Measurements from ENCODE around the gene DOCK2. TPM values are rescaled to one million over a fixed set of nuclear protein-coding genes. Genes with fewer than 3 reads are reported as not detected.

DOCK2 gene
- total RNA-seq, 1 experiment from 2014 or later, result 0.42 TPM

- Mint-ChIP-seq H3K27me3 (ENCODE audit: insufficient read depth, unreplicated experiment) (no peaks in the 10 kb centered on the region), H3K36me3 (ENCODE audit: insufficient read depth, unreplicated experiment) (no peaks in the 10 kb centered on the region), H3K4me1 (ENCODE audit: insufficient read depth, unreplicated experiment) (no peaks in the 10 kb centered on the region), H3K4me3 (ENCODE audit: unreplicated experiment) (no peak overlapping the region), H3K9me3 (ENCODE audit: unreplicated experiment) (no peaks in the 10 kb centered on the region), H3K27ac (ENCODE audit: low read depth, unreplicated experiment) (no peak overlapping the region)
- POLR2A ChIA-PET, result interaction anchor here (0.8 kb wide), 1 partner anchor 22 kb away, joined by 3 read pairs; no protein-coding TSS in a partner anchor
- no peak for TF ChIP-seq CTCF (IDR thresholded peaks at IDR 0.05; ENCODE audit: unreplicated experiment)
- intact Hi-C loops (cut with micrococcal nuclease), result no loop called here
- DNase-seq (ENCODE audit: unreplicated experiment), result no peak
- CTCF ChIA-PET, result interaction anchor here (0.6 to 1.0 kb wide), 6 partner anchors 13 to 137 kb away, joined by 3 to 5 read pairs (median 4); no protein-coding TSS in a partner anchor
- no TSS peak for BruUV-seq (replicated peaks)
Observed at GRCh38 chr5:169938439-169938838, 301.4 kb downstream of the DOCK2 start.

- Mint-ChIP-seq H3K4me3 (ENCODE audit: unreplicated experiment) (no peak overlapping the region), H3K27me3 (ENCODE audit: insufficient read depth, unreplicated experiment) (no peaks in the 10 kb centered on the region), H3K9me3 (ENCODE audit: unreplicated experiment) (no peaks in the 10 kb centered on the region), H3K36me3 (ENCODE audit: insufficient read depth, unreplicated experiment) (no peaks in the 10 kb centered on the region), H3K4me1 (ENCODE audit: insufficient read depth, unreplicated experiment) (no peaks in the 10 kb centered on the region), H3K27ac (ENCODE audit: low read depth, unreplicated experiment) (no peak overlapping the region)
- DNase-seq (ENCODE audit: unreplicated experiment), result no peak
- ChIA-PET POLR2A (no interaction called here), CTCF (interaction anchor here (0.6 to 2.1 kb wide), 4 partner anchors 12 to 161 kb away, joined by 3 to 5 read pairs (median 4); partner anchors contain the start of gene INSYN2B)
- no TSS peak for BruUV-seq (replicated peaks)
- intact Hi-C loops (cut with micrococcal nuclease), result no loop called here
- TF ChIP-seq CTCF (IDR thresholded peaks at IDR 0.05; ENCODE audit: unreplicated experiment), result no peak
Observed at GRCh38 chr5:169939731-169940130, 302.7 kb downstream of the DOCK2 start.

- Mint-ChIP-seq H3K4me3 (ENCODE audit: unreplicated experiment) (no peak overlapping the region), H3K27me3 (ENCODE audit: insufficient read depth, unreplicated experiment) (no peaks in the 10 kb centered on the region), H3K4me1 (ENCODE audit: insufficient read depth, unreplicated experiment) (no peaks in the 10 kb centered on the region), H3K27ac (ENCODE audit: low read depth, unreplicated experiment) (no peak overlapping the region), H3K9me3 (ENCODE audit: unreplicated experiment) (no peaks in the 10 kb centered on the region), H3K36me3 (ENCODE audit: insufficient read depth, unreplicated experiment) (no peaks in the 10 kb centered on the region)
- TF ChIP-seq CTCF (IDR thresholded peaks at IDR 0.05; ENCODE audit: unreplicated experiment), result no peak
- ChIA-PET POLR2A (no interaction called here), CTCF (interaction anchor here (0.7 kb wide), 1 partner anchor 23 kb away, joined by 4 read pairs; no protein-coding TSS in a partner anchor)
- intact Hi-C loops (cut with micrococcal nuclease), result no loop called here
- BruUV-seq (replicated peaks), result no TSS peak
- no peak for DNase-seq (ENCODE audit: unreplicated experiment)
Observed at GRCh38 chr5:169941542-169941941, 304.5 kb downstream of the DOCK2 start.

GRCh38 chr5:169942181-169942580 lies 305.1 kb downstream of the DOCK2 start:
- Mint-ChIP-seq H3K27me3 (ENCODE audit: insufficient read depth, unreplicated experiment) (no peaks in the 10 kb centered on the region), H3K27ac (ENCODE audit: low read depth, unreplicated experiment) (no peak overlapping the region), H3K36me3 (ENCODE audit: insufficient read depth, unreplicated experiment) (no peaks in the 10 kb centered on the region), H3K9me3 (ENCODE audit: unreplicated experiment) (no peaks in the 10 kb centered on the region), H3K4me1 (ENCODE audit: insufficient read depth, unreplicated experiment) (no peaks in the 10 kb centered on the region), H3K4me3 (ENCODE audit: unreplicated experiment) (no peak overlapping the region)
- POLR2A ChIA-PET, result no interaction called here
- no peak for DNase-seq (ENCODE audit: unreplicated experiment)
- CTCF ChIA-PET, result interaction anchor here (1.2 kb wide), 1 partner anchor 361 kb away, joined by 3 read pairs; no protein-coding TSS in a partner anchor
- no TSS peak for BruUV-seq (replicated peaks)
- TF ChIP-seq CTCF (IDR thresholded peaks at IDR 0.05; ENCODE audit: unreplicated experiment), result no peak
- intact Hi-C loops (cut with micrococcal nuclease), result no loop called here
